K562 (cell line): ENCODE results near the gene ALDH5A1. TPM values are rescaled to one million over a fixed set of nuclear protein-coding genes. Genes with fewer than 3 reads are reported as not detected.
A peak's percentile ranks its signal among the peaks of the same experiment; 100 is the strongest.

Experiments
- ADNP ChIP-seq: fragments of 200-800 bp; sonication (Bioruptor generic); IDR thresholded peaks from 2 replicates; pipeline ENCODE4 v1.6.1; 2016; ENCODE audit warnings: missing genetic modification characterization, missing compliant biosample characterization
- ATF7 ChIP-seq: fragments of 450-650 bp; IDR thresholded peaks from 2 replicates; pipeline ENCODE4 v1.7.1; 2014; ENCODE audit warnings: mild to moderate bottlenecking, moderate library complexity
- CBFB ChIP-seq: sonication (generic); formaldehyde crosslinking; IDR thresholded peaks from 2 replicates; pipeline ENCODE4 v1.4.0; 2020; ENCODE audit warnings: mild to moderate bottlenecking, missing genetic modification reagents
- CHD1 ChIP-seq: fragments of 200-600 bp; sonication (generic); IDR thresholded peaks from one replicate; pipeline ENCODE4 v1.6.1; 2012; ENCODE audit warnings: mild to moderate bottlenecking, moderate library complexity, low read length, inconsistent platforms
- DACH1 ChIP-seq: fragments of 450-650 bp; IDR thresholded peaks from 2 replicates; pipeline ENCODE4 v1.6.1; 2018; ENCODE audit not compliant: partially characterized antibody
- ETV1 ChIP-seq: fragments of 450-650 bp; conservative IDR thresholded peaks from 2 replicates; pipeline ENCODE4 v1.6.1; 2016; ENCODE audit warnings: missing genetic modification characterization, control low read depth, low read depth, missing compliant biosample characterization
- GTF2A2 ChIP-seq: IDR thresholded peaks from 2 replicates; pipeline ENCODE4 v1.6.1; 2016; ENCODE audit warnings: mild to moderate bottlenecking, missing genetic modification characterization, missing compliant biosample characterization
- HDAC3 ChIP-seq: fragments of 450-650 bp; IDR thresholded peaks from 2 replicates; pipeline ENCODE4 v1.6.1; 2018; ENCODE audit warnings: borderline replicate concordance, mild to moderate bottlenecking, moderate library complexity; ENCODE audit not compliant: partially characterized antibody
- HDAC8 ChIP-seq: fragments of 450-650 bp; IDR thresholded peaks from 2 replicates; pipeline ENCODE4 v1.6.1; 2016; ENCODE audit warnings: mild to moderate bottlenecking, missing genetic modification characterization, moderate library complexity, missing compliant biosample characterization
- HLTF ChIP-seq: fragments of 450-650 bp; IDR thresholded peaks from 2 replicates; pipeline ENCODE4 v1.6.1; 2016
- KAT2B ChIP-seq: IDR thresholded peaks from one replicate; pipeline ENCODE4 v1.6.1; 2012; ENCODE audit warnings: low read depth, mild to moderate bottlenecking, control low read depth, inconsistent platforms, low read length, moderate library complexity
- KHSRP ChIP-seq: fragments of 450-650 bp; IDR thresholded peaks from 2 replicates; pipeline ENCODE4 v1.6.1; 2017
- LEF1 ChIP-seq: fragments of 450-650 bp; IDR thresholded peaks from 2 replicates; pipeline ENCODE4 v1.6.1; 2016; ENCODE audit warnings: mild to moderate bottlenecking
- MCM2 ChIP-seq: fragments of 450-650 bp; IDR thresholded peaks from 2 replicates; pipeline ENCODE4 v1.6.1; 2017; ENCODE audit warnings: low read depth, mild to moderate bottlenecking
- MCM5 ChIP-seq: fragments of 450-650 bp; IDR thresholded peaks from 2 replicates; pipeline ENCODE4 v1.6.1; 2016; ENCODE audit warnings: low read depth
- NR4A1 ChIP-seq, 2 experiments: fragments of 250-450 bp in 1 of 2; fragments of 450-650 bp in 1 of 2; sonication (Bioruptor Pico) in 1 of 2; IDR thresholded peaks; 2 replicates each; pipeline versions ENCODE4 v1.4.0 to v1.6.1; 2016 to 2020; ENCODE audit warnings: mild to moderate bottlenecking in 2 of 2, missing compliant biosample characterization in 1 of 2, missing genetic modification characterization in 1 of 2, moderate library complexity in 1 of 2
- PURB ChIP-seq: sonication (generic); formaldehyde crosslinking; IDR thresholded peaks from 2 replicates; pipeline ENCODE4 v1.9.0; 2021; ENCODE audit warnings: low read depth, mild to moderate bottlenecking, missing genetic modification reagents
- SRF ChIP-seq, 2 experiments: fragments of 250-450, 450-650 bp in 1 of 2; sonication (Bioruptor Pico) in 1 of 2; sonication (generic) in 1 of 2; formaldehyde crosslinking; IDR thresholded peaks; 2 replicates each; pipeline versions ENCODE4 v1.5.0 to v1.5.1; 2020 to 2022; ENCODE audit warnings: mild to moderate bottlenecking in 1 of 2, missing genetic modification reagents in 1 of 2
- TCF3 ChIP-seq: sonication (generic); formaldehyde crosslinking; IDR thresholded peaks from 2 replicates; pipeline ENCODE4 v1.4.0; 2020; ENCODE audit warnings: mild to moderate bottlenecking, missing genetic modification reagents
- TCFL5 ChIP-seq: fragments of 250-450 bp; sonication (Bioruptor Pico); conservative IDR thresholded peaks from 2 replicates; pipeline ENCODE4 v1.6.1; 2021; ENCODE audit warnings: mild to moderate bottlenecking, moderate library complexity, matching md5 sums
- TEAD4 ChIP-seq, 2 experiments: sonication (generic) in 1 of 2; formaldehyde crosslinking in 1 of 2; IDR thresholded peaks; 2 replicates each; pipeline versions ENCODE4 v1.6.1 to v1.8.0; 2012 to 2022; ENCODE audit warnings: borderline replicate concordance in 1 of 2, inconsistent platforms in 1 of 2, low read length in 1 of 2, mild to moderate bottlenecking in 1 of 2, missing genetic modification reagents in 1 of 2
- ZC3H4 ChIP-seq: sonication (generic); formaldehyde crosslinking; IDR thresholded peaks from 2 replicates; pipeline ENCODE4 v1.9.0; 2021; ENCODE audit warnings: missing genetic modification reagents, borderline replicate concordance
- ZFPM2 ChIP-seq: fragments of 250-450 bp; sonication (Bioruptor Pico); IDR thresholded peaks from 2 replicates; pipeline ENCODE4 v1.5.1; 2022; ENCODE audit warnings: mild to moderate bottlenecking
- ZNF384 ChIP-seq: IDR thresholded peaks from 2 replicates; pipeline ENCODE4 v1.6.1; 2012; ENCODE audit warnings: low read depth, low read length, improper control_type of control experiment
- ZNF449 ChIP-seq: fragments of 250-450 bp; sonication (Bioruptor Pico); IDR thresholded peaks from 2 replicates; pipeline ENCODE4 v1.8.0; 2022; ENCODE audit warnings: moderate library complexity, mild to moderate bottlenecking, inconsistent platforms
- ZNF699 ChIP-seq: fragments of 250-450 bp; sonication (Bioruptor Pico); IDR thresholded peaks from 2 replicates; pipeline ENCODE4 v1.8.0; 2021; ENCODE audit warnings: mild to moderate bottlenecking, moderate library complexity; ENCODE audit not compliant: insufficient replicate concordance
- ZNF785 ChIP-seq: fragments of 250-450 bp; sonication (Bioruptor Pico); IDR thresholded peaks from 2 replicates; pipeline ENCODE4 v1.4.0; 2020; ENCODE audit warnings: mild to moderate bottlenecking
- polyA plus RNA-seq, 8 experiments: library from polyadenylated mRNA; depleted of rRNA in 4 of 8; stranded (reverse) in 5 of 8; unstranded in 3 of 8; fragments of >200 nt; fragmentation: Nextera tagmentation in 2 of 8; fragmentation: Illumina TruSeq in 1 of 8; extraction: Ambion mirVana in 2 of 8; extraction: Trizol in 1 of 8; gene quantifications; 2 replicates each; pipeline versions ENCODE4 v1.2.1 to v1.2.3, GENCODE V29; 2011 to 2014; ENCODE audit warnings: inconsistent platforms in 1 of 8, missing spikeins in 1 of 8
- total RNA-seq, 7 experiments: library from RNA; depleted of rRNA in 6 of 7; stranded (reverse); fragments of >200 nt in 6 of 7; fragmentation: Illumina TruSeq in 2 of 7; extraction: Trizol in 2 of 7; gene quantifications; 2 replicates each; pipeline versions ENCODE4 v1.2.1 to v1.2.3, GENCODE V29; 2011 to 2021; ENCODE audit warnings: low replicate concordance in 1 of 7
- TF ChIP-seq, protein P1 (sequence below): fragments of 450-650 bp; formaldehyde crosslinking; IDR thresholded peaks from 2 replicates; pipeline ENCODE4 v1.4.0; 2020; ENCODE audit warnings: mild to moderate bottlenecking

Gene ALDH5A1
- total and polyA plus RNA-seq, 9 of the 15 experiments (the other 6 are each of a cell fraction or from before 2014, with no cell fraction given) = 2.2 to 19.7 (median 9.5) TPM

- TF ChIP-seq ZNF449 (peak; percentile 76), DACH1 (peak; percentile 34), ADNP (tag) (no peak), ZNF384 (no peak), TCF3 (CRISPR knock-in tag) (no peak), HDAC3 (no peak), PURB (no peak), HLTF (no peak), LEF1 (0 out of 2 replicates have a peak, but pooled peaks have one; percentile 22), KAT2B (no peak), NR4A1 (CRISPR knock-in tag; IDR thresholded peaks at IDR 0.05) (0 out of 2 replicates have a peak, but pooled peaks have one; percentile 40), NR4A1 (tag; IDR thresholded peaks at IDR 0.05) (peak; percentile 84), ZFPM2 (no peak), HDAC8 (tag) (no peak), ZNF785 (CRISPR knock-in tag) (no peak), TEAD4 (IDR thresholded peaks at IDR 0.05; ENCODE audit: low read length) (no peak), TEAD4 (CRISPR knock-in tag; IDR thresholded peaks at IDR 0.05; ENCODE audit: borderline replicate concordance) (no peak), ZNF699 (CRISPR knock-in tag) (no peak), CHD1 (no peak), SRF (CRISPR knock-in tag; IDR thresholded peaks at IDR 0.05) (no peak), KHSRP (no peak), GTF2A2 (tag) (0 out of 2 replicates have a peak, but pooled peaks have one; percentile 42), CBFB (CRISPR knock-in tag) (no peak), MCM2 (no peak), TCFL5 (CRISPR knock-in tag) (no peak; the same call in 1 of the 2 replicates), ZC3H4 (CRISPR knock-in tag) (no peak), ATF7 (no peak), MCM5 (no peak), ETV1 (tag) (0 out of 2 replicates have a peak, but pooled peaks have one; percentile 36)
- TF ChIP-seq, protein P1, sequence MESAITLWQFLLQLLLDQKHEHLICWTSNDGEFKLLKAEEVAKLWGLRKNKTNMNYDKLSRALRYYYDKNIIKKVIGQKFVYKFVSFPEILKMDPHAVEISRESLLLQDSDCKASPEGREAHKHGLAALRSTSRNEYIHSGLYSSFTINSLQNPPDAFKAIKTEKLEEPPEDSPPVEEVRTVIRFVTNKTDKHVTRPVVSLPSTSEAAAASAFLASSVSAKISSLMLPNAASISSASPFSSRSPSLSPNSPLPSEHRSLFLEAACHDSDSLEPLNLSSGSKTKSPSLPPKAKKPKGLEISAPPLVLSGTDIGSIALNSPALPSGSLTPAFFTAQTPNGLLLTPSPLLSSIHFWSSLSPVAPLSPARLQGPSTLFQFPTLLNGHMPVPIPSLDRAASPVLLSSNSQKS (CRISPR knock-in tag) = no peak
Observed at GRCh38 chr6:24522228-24523176, 27.7 kb downstream of the ALDH5A1 start (continued).
